Transverse colon (tissue), 4 donors: ENCODE data around the gene HHIPL1. TPM values are rescaled to one million over a fixed set of nuclear protein-coding genes. Genes with fewer than 3 reads are reported as not detected.

Experiments
- DNase-seq: peaks from one replicate; pipeline ENCODE4 v3.0.0-alpha.2; 2019
- H3K27ac ChIP-seq, 4 donors: fragments of 200-600 bp; sonication (generic); 2 replicates each; pipeline ENCODE4 v1.5.1; 2016 to 2018; ENCODE audit warnings: inconsistent platforms in 4 of 4
- H3K27me3 ChIP-seq: fragments of 200-600 bp; sonication (generic); 2 replicates; pipeline ENCODE4 v1.5.1; 2017; ENCODE audit warnings: inconsistent platforms
- H3K36me3 ChIP-seq, 4 donors: fragments of 200-600 bp; sonication (generic); 2 replicates each; pipeline ENCODE4 v1.5.1; 2017 to 2019; ENCODE audit warnings: inconsistent platforms in 4 of 4
- H3K4me1 ChIP-seq, 4 donors: fragments of 200-600 bp; sonication (generic); 2 replicates each; pipeline ENCODE4 v1.5.1; 2017 to 2020; ENCODE audit warnings: inconsistent platforms in 4 of 4
- H3K4me3 ChIP-seq, 4 donors: fragments of 200-600 bp; sonication (generic); 1 replicate in 1 of 4; 2 replicates in 3 of 4; pipeline versions ENCODE4 v1.5.1 to v1.6.1; 2017 to 2019; ENCODE audit warnings: inconsistent platforms in 4 of 4
- H3K9me3 ChIP-seq, 2 donors: fragments of 200-600 bp; sonication (generic); 2 replicates each; pipeline ENCODE4 v1.5.1; 2017 to 2019; ENCODE audit warnings: inconsistent platforms in 2 of 2
- EP300 ChIP-seq: sonication (generic); formaldehyde crosslinking; IDR thresholded peaks from one replicate; pipeline ENCODE4 v1.6.1; 2017; ENCODE audit warnings: antibody characterized with exemption, low read depth
- POLR2A ChIP-seq: fragments of 450-650 bp; IDR thresholded peaks from one replicate; pipeline ENCODE4 v1.6.1; 2016; ENCODE audit warnings: antibody characterized with exemption, mild to moderate bottlenecking, moderate library complexity
- POLR2AphosphoS5 ChIP-seq, 3 donors: sonication (generic); formaldehyde crosslinking; IDR thresholded peaks; one replicate each; pipeline ENCODE4 v1.6.1; 2016; ENCODE audit warnings: antibody characterized with exemption in 3 of 3
- WGBS, 2 donors: methylation state at CpG; one replicate each; pipeline ENCODE4 v1.1.5; 2018; ENCODE audit warnings: low coverage in 1 of 2; 5-methylcytosine and 5-hydroxymethylcytosine counted together
- in situ Hi-C, 4 donors: fragments of 200-750 bp; cut with MboI; loops; one replicate each; pipeline versions ENCODE4 v1.15.0 to v1.15.1; 2017; ENCODE audit warnings: low sequenced_read_pairs in 3 of 4, low pct_ligation_motif_present in 1 of 4, low pct_unique_long_range_greater_than_20kb in 1 of 4
- intact Hi-C: fragments of 100-400 bp; cut with DNase I; formaldehyde crosslinking; loops from one replicate; pipeline ENCODE4 v1.15.1; 2023; ENCODE audit warnings: low total_unique reads
- total RNA-seq, 4 donors: library from RNA; depleted of rRNA; stranded (reverse); fragments of >200 nt; gene quantifications; one replicate each; pipeline ENCODE4 v1.1.0, GENCODE V29; 2016
- TF ChIP-seq, protein P1 (sequence below), 5 experiments: fragments of 200-600 bp in 3 of 5; fragments of 450-650 bp in 2 of 5; sonication (generic) in 3 of 5; IDR thresholded peaks; 1 replicate in 2 of 5; 2 replicates in 3 of 5; pipeline ENCODE4 v1.5.1; 2016 to 2017; ENCODE audit warnings: antibody characterized with exemption in 5 of 5, inconsistent platforms in 3 of 5, mild to moderate bottlenecking in 2 of 5, moderate library complexity in 1 of 5

Gene HHIPL1
- total RNA-seq, 4 donors from 2014 or later, result 0.40 to 31.0 (median 0.87) TPM

DNA sequence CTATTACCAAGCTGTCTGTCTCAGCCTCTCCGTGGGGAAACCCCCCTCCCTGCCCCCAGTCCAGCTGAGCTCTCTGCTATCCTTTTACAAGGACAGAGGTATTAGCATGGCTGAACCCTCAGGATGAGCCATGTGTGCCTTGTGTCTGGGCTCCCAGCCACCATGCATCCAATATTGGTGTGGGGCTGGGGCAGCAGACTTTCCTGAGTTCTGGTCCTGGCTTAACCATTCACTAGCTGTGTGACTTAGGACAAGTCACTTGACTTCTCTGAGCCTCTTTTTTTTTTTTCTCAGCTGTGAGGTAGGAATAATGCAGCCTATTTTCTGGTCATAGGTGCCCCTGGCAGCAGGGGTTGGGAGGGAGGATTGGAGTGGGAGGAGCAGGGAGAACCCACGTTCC, 22.1 kb downstream of the HHIPL1 start:
- in situ Hi-C loops (no loop called here), intact Hi-C loops (no loop called here)
- Histone ChIP-seq H3K27ac (no peak overlapping the region), H3K36me3 (no peaks in the 10 kb centered on the region), H3K4me3 (no peak overlapping the region), H3K9me3 (no peaks in the 10 kb centered on the region), H3K27me3 (no peaks in the 10 kb centered on the region), H3K4me1 (peaks cover 0 to 6% (median under 1%) of the 10 kb centered on the region in 4 donors)
- TF ChIP-seq POLR2A (no peak), EP300 (no peak), POLR2AphosphoS5 (IDR thresholded peaks at IDR 0.05) (no peak)
- TF ChIP-seq, protein P1, sequence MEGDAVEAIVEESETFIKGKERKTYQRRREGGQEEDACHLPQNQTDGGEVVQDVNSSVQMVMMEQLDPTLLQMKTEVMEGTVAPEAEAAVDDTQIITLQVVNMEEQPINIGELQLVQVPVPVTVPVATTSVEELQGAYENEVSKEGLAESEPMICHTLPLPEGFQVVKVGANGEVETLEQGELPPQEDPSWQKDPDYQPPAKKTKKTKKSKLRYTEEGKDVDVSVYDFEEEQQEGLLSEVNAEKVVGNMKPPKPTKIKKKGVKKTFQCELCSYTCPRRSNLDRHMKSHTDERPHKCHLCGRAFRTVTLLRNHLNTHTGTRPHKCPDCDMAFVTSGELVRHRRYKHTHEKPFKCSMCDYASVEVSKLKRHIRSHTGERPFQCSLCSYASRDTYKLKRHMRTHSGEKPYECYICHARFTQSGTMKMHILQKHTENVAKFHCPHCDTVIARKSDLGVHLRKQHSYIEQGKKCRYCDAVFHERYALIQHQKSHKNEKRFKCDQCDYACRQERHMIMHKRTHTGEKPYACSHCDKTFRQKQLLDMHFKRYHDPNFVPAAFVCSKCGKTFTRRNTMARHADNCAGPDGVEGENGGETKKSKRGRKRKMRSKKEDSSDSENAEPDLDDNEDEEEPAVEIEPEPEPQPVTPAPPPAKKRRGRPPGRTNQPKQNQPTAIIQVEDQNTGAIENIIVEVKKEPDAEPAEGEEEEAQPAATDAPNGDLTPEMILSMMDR (IDR thresholded peaks at IDR 0.05), result no peak
- WGBS, 2 donors, result 58 to 67% methylated on average over 1 to 2 of the region's 2 CpGs
- DNase-seq, result no peak

- no peak for DNase-seq
- Histone ChIP-seq H3K27ac (no peak overlapping the region), H3K36me3 (no peaks in the 10 kb centered on the region), H3K27me3 (no peaks in the 10 kb centered on the region), H3K4me1 (peaks cover 0 to 13% (median 4%) of the 10 kb centered on the region in 4 donors), H3K9me3 (no peaks in the 10 kb centered on the region), H3K4me3 (no peak overlapping the region)
- 70% methylated on average over 5 of the region's 9 CpGs; no CpG with 5 or more reads in 1 of the 2 donors for WGBS, 2 donors
- in situ Hi-C loops, result no loop called here
- TF ChIP-seq POLR2AphosphoS5 (IDR thresholded peaks at IDR 0.05) (no peak), POLR2A (no peak), EP300 (no peak)
- TF ChIP-seq, protein P1 (IDR thresholded peaks at IDR 0.05), result no peak
- intact Hi-C loops, result no loop called here
Observed at GRCh38 chr14:99667821-99668220, 22.9 kb downstream of the HHIPL1 start.

DNA sequence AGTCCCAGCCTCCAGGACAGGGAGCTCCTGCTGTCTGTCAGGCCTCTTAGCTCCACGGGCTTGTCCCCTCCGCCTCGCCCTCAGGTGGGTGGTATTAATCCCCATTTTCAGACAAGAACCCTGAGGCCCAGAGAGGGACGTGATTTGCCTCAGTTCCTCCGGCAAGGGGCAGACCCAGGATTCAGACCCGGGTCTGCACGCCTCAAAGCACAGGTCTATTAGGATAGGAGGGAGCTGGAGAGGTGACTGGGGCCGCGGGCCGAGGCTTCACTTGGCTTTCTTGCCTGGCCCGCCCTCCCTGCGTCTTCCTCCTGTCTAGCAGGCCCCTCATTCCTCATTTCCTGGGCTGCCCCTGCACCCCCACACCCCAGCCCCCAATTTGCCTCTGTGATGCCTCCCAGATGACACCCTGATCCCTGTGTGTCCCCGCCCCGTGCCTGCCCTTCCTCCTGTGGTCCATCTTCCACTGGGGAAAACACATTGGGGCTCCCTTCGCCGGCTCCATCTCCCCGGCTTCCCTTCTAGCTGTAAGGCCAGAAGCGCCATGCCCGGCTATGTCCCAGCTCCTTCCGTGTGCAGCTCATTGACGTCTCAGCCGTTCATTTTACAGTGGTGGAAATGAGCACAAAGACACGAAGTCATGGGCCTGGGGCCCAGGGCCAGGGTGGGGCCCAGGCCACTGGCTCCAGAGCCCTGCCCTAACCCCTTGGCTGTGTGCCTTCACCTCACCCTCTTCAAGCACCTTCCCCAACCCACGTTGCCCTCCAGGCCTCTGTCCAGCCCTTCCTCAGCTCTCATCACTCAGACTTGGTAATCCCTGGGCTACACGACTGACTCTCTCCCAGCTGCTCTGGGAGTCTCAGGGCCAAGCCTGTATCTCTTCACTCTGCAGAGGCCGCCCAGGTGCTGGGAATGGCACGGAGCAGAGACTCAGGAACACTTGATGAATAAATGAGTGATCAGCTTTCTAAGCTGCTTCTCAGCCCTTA, 23.7 kb downstream of the HHIPL1 start:
- Histone ChIP-seq H3K36me3 (no peaks in the 10 kb centered on the region), H3K4me1 (peaks cover 0 to 13% (median 4%) of the 10 kb centered on the region in 4 donors), H3K27me3 (no peaks in the 10 kb centered on the region), H3K27ac (no peak overlapping the region), H3K9me3 (no peaks in the 10 kb centered on the region), H3K4me3 (no peak overlapping the region)
- in situ Hi-C loops, result no loop called here
- no peak for DNase-seq
- 81 to 93% methylated on average over 3 to 27 of the region's 27 CpGs for WGBS, 2 donors
- TF ChIP-seq, protein P1 (IDR thresholded peaks at IDR 0.05), result no peak
- TF ChIP-seq POLR2A, result no peak
- no peak for TF ChIP-seq POLR2AphosphoS5 (IDR thresholded peaks at IDR 0.05)
- no peak for TF ChIP-seq EP300
- intact Hi-C loops, result no loop called here

DNA sequence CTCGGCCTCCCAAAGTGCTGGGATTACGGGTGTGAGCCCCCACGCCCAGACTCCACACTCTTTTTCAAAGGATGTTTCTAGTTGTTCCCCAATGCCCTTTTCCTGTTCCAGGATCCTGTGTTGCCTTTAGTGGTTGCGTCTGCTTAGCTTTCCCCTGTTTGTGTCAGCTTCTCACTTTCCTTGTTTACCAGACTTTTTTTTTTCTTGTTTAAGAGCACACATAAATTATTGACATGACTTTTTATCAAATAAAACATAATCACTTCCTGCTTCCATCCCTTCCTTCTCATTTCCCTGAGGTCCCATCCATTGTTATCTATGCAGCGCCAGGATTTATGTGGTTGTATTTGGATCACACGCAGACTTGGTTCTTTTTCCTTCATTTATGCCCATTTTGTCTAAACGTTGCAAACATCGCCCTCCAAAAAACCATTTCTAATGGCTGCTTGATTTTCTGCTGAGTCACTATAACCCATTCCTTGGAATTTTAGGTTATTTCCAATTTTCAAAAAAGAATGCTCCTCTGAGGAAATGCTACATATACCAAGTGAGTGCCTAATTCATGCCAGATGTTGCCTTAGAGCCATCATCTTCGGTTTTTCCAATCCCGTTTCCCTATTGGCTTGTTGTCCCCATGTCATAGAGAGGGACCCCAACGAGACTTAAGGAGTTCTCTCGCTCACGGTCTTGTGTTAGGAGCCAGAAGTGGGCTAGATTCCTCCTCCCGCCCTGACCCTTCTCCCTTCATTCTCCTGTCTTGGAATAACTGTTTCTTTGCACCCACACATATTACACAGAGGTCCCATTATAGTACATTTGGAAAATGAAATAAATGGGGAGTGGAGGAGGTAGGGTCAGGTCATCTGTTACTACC, 25.7 kb downstream of the HHIPL1 start:
- Histone ChIP-seq H3K9me3 (no peaks in the 10 kb centered on the region), H3K4me1 (peaks cover 0 to 13% (median 4%) of the 10 kb centered on the region in 4 donors), H3K4me3 (no peak overlapping the region), H3K27ac (no peak overlapping the region), H3K36me3 (no peaks in the 10 kb centered on the region), H3K27me3 (no peaks in the 10 kb centered on the region)
- intact Hi-C loops, result loop anchor here (1.0 kb wide), 1 partner anchor 35 kb away; no protein-coding TSS in a partner anchor
- 72 to 82% methylated on average over 6 to 14 of the region's 14 CpGs for whole genome bisulfite sequencing, 2 donors
- TF ChIP-seq EP300, result no peak
- TF ChIP-seq POLR2A, result no peak
- TF ChIP-seq, protein P1 (IDR thresholded peaks at IDR 0.05), result no peak
- TF ChIP-seq POLR2AphosphoS5 (IDR thresholded peaks at IDR 0.05), result no peak
- in situ Hi-C loops, result no loop called here
- DNase-seq, result no peak
